Stimulated activated CD4-positive, alpha-beta T cell treated with anti-CD3 and anti-CD28 coated beads, Interleukin-4, amount 100 ng/mL, for 1 hour (primary cell): ENCODE data around the gene FAU.

ENCODE experiments used
- DNase-seq: peaks from one replicate; pipeline ENCODE4 v3.0.0-alpha.2; 2020

FAU gene

GRCh38 chr11:65135633-65136145 is 13.8 kb upstream of the FAU start:
- no peak for DNase-seq

DNA sequence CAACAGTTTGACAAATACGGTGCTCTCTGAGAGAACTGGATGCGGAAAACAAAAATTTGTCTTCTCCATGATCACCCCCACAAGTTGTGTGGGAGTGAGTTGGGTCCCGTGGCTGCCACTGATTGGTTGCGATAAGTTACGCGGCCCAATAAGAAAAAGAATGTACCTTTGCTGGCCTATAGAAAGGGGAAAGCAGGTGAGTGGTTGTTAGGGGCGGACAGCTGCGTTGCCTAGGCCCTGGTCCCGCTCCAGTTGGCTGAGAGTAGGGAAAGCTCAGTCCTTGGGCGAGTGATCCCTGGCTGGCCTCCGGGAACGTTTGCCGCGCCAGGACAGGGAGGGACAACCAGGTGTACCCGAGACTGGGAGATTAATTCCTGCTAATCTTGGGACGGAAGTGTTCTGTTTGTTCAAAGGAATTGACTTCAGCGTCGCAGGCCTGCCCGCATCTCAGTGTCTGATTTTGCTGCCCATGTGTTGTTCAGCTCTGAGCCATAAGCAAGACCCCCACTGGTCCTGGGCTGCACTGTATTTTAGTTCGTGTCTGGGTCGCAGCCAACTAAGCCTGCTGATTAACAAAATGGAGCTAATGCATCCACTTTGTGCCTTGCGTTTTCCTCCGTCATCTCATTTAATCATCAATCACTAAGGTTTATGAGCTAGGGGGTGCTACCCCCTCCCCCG is 13.2 kb upstream of the FAU start:
- peak; percentile 74 for DNase-seq

DNA sequence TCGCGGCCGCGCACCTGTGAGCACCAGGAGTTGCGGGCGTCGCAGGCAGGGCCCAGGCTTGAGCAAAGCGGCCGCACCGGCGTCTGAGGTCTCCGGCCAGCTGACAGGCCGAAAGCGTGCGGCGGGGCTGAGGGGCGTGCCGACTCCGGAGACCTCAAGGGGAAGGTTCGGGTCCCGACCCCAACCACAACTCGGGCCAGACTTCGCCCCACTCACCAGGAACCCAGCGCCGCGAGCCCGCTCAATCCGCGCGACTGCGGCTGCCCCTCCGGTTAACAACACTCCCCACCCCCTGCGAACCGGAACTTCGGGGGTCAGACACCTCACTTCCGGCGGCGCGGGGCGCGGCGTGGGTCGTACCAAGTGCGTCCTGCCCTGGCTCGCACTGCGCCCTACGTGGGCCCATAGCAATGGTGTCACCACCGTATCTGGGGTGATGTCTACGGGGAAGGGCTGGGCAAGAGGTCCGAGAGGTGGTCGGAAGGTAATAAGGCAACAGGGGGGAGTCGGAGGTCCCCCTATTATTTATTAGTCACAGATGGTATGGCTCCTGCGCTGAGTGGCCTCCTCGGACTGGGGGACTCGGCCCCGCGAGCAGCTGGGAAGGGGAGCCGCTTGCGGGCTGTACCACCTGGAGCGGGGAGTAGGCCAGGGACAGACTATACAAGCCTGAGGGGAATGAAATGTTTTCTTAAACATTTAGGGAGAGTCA is 12.5 kb upstream of the FAU start, which contains the start of gene SYVN1:
TSS of gene SYVN1 (minus strand) at position 280 of the 712 bp plus-strand sequence. CDS start 918 bp downstream, outside the sequence.
- peak; percentile 92 for DNase-seq

GRCh38 chr11:65133724-65134123 is 11.8 kb upstream of the FAU start:
- DNase-seq, result no peak

- DNase-seq, result peak; percentile 69
These were observed 11.2 kb upstream of the FAU start for GRCh38 chr11:65132988-65133700.

DNA sequence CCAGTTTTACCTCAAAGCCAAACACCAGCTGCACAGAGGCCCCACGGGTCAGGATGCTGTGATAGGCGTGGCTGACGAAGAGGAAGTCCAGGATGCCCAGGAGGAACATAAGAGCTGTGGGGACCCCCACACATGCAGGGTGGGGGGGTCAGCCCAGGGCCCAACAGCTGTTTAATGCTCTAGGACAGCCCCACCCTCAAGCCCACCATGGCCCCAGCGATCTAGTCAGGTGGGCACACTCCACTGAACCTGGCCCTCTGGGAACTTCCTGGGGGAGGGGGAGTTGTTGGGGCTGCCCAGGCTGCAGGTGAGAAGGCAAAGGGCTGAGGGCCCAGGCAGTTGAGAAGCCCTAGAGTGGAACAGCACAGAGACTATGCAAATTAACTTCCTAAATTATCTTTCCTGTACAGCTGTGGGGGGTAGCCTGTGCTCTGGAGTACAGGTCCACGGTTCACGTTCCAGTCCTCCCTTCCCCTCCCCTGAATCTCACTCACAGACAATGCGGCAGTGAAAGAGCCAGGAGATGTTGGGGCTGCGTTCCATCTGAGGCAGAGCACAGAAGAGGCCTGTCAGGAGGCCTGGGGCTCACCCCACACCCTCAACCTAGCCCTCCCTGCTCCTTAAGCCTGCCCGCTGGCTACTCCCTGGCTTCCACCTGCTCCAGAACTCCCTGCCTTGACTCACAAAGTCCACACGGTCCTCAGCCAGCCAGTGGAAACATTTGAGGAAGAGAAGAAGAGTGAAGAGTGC is 10.5 kb upstream of the FAU start:
- DNase-seq, result no peak

- DNase-seq, result no peak
These were observed 9.9 kb upstream of the FAU start for GRCh38 chr11:65131895-65132237.

DNA sequence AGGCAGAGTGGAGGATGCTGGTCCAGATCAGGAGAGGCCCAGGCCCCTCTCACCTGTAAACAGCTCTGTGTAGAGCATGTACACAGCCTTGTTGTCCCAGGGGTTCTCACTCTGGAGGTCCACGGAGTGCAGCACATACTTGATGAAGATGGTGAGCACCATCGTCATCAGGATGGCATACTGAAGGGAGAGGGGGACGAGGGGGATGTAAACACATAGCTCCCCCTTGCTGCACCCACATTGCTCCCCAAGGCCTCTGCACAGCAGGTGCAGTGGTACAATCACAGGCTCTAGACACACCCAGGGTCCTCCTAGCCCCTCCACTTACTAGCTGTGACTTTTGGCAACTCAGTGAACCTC is 9.5 kb upstream of the FAU start:
- DNase-seq, result no peak

- no peak for DNase-seq
These were observed 8.9 kb upstream of the FAU start for GRCh38 chr11:65130631-65131416.

DNA sequence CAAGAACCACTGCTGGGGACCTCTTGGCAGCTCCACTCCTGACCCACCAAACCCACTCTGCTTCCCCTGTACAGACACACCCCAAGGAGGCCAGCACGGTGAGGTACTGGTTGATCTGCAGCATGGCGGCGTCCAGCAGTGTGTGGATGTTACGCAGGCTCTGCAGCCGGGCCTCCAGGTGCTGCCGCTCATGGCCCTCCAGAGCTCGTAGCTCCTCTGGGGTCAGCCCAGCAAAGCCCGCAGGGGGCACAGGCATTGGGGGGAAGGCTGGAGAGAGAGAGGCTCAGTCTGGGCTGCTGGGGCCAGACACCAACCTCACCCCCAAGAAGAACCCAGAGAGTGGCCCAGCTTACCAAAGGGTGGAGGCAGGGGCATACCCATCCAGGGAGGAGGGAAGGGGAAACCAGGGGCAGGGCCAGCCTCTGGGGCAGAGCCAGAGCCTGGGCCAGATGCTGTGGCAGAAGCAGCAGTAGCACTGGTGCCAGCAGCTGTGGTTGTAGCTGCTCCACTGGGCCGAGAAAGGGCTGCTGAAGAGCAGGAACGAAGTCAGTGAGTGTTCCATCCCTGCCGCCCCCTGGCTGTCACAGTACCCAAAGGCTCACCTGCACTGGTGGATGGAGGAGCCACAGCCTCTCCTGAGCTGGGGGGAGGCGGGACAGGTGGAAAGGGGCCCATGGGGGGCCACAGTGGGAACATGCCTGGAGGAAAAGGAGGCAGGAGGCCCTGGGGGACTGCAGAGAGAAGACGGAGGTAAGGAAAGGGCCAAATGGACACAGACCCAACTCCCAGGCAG is 7.9 kb upstream of the FAU start:
- no peak for DNase-seq

- DNase-seq, result no peak
These were observed 6.5 kb upstream of the FAU start for GRCh38 chr11:65128182-65129145.

DNA sequence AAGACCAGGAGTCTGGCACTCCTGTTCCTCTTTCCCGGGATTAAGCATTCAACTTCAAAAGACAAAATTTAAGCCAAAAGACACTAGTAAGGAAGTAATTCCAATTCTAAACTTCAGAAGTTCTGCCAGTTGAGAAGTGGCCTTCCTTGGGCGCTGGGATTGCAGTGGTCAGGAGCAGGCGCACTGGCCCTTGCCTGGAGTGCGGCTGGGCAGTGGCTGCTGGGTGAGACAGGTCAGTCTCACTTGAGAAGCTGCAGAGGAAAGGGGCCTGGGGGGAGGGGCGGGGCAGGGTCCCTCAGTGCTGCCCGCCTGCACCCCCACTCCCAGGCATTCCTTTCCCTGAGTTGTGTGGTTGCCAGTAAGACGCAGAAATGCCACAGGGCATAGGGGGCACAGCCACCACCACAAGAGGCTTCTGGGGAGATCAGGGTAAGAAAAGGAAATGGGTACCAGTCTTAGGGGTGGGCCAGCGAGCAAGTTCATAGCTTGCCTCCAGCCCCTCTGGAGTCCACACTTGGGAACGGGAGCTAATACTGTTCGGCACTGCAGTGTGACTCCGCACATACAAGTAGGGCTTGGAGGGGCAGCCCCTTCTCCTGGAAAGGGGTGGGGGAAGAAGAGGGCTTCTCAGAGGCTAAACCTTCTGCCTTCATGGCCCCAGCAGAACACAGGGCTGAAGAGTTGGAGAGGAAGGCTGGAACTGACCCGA is 5.7 kb upstream of the FAU start:
- no peak for DNase-seq

GRCh38 chr11:65126624-65127274 is 4.8 kb upstream of the FAU start:
- no peak for DNase-seq

GRCh38 chr11:65125197-65126056 is 3.5 kb upstream of the FAU start:
- no peak for DNase-seq

GRCh38 chr11:65124480-65125196 is 2.7 kb upstream of the FAU start:
- no peak for DNase-seq

GRCh38 chr11:65121447-65121864 is 478 bp downstream of the FAU start:
- peak; percentile 37 for DNase-seq

- no peak for DNase-seq
These were observed 1.1 kb downstream of the FAU start for GRCh38 chr11:65120831-65121230.
